ENCODE data around the gene PRKAR1A. TPM values are rescaled to one million over a fixed set of nuclear protein-coding genes. Genes with fewer than 3 reads are reported as not detected.

PRKAR1A gene
- total RNA-seq, 1 donor from 2014 or later, result 389 TPM

DNA sequence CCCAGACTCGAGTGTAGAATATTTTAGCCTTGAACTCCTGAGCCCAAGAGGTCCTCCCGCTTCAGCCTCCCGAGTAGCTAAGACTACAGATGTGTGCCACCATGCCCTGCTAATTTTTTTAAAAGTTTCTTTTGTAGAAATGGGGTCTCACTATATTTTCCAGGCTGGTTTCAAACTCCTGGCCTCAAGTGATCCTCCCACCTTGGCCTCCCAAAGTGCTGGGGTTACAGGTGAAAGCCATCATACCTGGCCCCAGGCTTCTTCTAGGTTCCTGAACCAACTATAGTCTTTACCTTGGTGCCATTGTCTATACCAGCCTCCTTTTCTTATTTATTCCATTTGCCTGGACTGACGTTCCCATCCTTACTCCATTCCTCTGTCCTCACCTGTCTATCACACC lies 17.1 kb upstream of the PRKAR1A start:
- no peaks in the 10 kb centered on the region for H3K9me3 ChIP-seq
- H3K4me1 ChIP-seq, result peaks cover 42% of the 10 kb centered on the region
- ATAC-seq (no peak), DNase-seq (no peak)
- no peak overlapping the region for H3K27ac ChIP-seq
- H3K27me3 ChIP-seq, result no peaks in the 10 kb centered on the region
- TF ChIP-seq, protein P1, sequence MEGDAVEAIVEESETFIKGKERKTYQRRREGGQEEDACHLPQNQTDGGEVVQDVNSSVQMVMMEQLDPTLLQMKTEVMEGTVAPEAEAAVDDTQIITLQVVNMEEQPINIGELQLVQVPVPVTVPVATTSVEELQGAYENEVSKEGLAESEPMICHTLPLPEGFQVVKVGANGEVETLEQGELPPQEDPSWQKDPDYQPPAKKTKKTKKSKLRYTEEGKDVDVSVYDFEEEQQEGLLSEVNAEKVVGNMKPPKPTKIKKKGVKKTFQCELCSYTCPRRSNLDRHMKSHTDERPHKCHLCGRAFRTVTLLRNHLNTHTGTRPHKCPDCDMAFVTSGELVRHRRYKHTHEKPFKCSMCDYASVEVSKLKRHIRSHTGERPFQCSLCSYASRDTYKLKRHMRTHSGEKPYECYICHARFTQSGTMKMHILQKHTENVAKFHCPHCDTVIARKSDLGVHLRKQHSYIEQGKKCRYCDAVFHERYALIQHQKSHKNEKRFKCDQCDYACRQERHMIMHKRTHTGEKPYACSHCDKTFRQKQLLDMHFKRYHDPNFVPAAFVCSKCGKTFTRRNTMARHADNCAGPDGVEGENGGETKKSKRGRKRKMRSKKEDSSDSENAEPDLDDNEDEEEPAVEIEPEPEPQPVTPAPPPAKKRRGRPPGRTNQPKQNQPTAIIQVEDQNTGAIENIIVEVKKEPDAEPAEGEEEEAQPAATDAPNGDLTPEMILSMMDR (IDR thresholded peaks at IDR 0.05), result no peak
- H3K36me3 ChIP-seq, result no peaks in the 10 kb centered on the region
- no peak overlapping the region for H3K4me3 ChIP-seq
- intact Hi-C loops (cut with DNase I), result no loop called here

DNA sequence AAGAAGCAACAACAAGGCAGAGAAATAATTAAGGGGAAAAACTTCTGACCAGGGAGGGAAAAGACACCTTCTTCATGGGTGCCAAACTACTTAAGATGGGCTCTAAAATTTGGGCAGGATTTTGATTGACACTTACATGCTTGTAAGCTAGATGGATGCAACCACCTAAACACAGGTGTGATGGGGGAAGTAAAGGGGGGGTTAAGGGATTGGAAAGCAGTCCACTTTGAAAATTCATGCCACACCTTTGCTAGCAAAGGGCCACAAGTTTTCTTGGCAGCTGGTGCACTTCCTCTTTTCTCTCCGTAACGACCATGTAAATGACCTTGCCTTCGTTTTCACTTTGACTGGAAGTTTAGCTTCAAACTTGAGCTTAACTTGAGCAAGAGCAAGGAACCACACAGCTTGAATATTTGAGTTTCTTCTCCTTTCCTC lies 14.3 kb upstream of the PRKAR1A start:
- ATAC-seq (peak; percentile 73), DNase-seq (no peak)
- Histone ChIP-seq H3K4me3 (no peak overlapping the region), H3K36me3 (no peaks in the 10 kb centered on the region), H3K27me3 (no peaks in the 10 kb centered on the region), H3K9me3 (no peaks in the 10 kb centered on the region), H3K4me1 (peaks cover 29% of the 10 kb centered on the region), H3K27ac (peak overlapping the region; percentile 77)
- TF ChIP-seq, protein P1 (IDR thresholded peaks at IDR 0.05), result no peak
- intact Hi-C loops (cut with DNase I), result no loop called here

DNA sequence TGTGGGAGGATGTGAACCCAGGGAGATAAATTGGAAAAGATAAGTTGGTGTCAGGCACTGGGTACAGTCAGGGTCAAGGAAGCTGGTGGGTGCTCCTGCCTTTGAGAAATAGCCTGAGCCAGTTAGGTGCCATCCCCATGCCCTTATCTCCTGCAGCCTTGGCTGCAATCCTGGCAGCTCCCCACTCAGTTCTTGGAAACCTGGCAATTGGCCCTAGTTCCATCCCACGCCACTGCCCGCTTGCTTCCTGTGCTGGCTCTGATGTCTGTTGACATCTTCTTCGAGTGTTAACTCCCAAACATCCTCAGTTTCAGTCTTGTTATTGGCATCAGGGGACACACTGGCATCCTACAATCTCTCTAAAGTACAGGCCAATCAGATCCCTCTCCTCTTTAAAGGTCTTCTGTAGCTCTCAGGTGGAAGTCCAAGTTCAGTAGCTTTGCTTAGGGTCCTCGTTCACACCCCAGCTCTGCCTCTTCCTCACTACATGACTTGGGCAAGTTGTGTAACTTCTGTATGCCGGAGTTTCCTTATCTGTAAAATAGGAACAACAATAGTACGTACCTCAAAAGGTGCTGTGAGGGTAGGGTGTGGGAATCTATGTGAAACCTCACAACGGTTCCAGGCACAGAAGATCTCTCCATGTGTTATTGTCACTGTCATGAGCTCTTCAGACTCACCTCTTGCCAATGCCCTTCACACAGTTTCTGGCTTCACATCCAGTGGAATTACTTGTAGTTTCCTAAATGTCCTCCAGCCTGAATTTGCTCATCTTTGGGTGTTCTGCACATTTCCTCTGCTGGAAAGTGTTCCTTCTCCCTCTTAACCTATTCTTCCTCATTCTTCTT lies 13.5 kb upstream of the PRKAR1A start:
- TF ChIP-seq, protein P1 (IDR thresholded peaks at IDR 0.05), result no peak
- peak; percentile 80 for ATAC-seq
- peak; percentile 77 for DNase-seq

DNA sequence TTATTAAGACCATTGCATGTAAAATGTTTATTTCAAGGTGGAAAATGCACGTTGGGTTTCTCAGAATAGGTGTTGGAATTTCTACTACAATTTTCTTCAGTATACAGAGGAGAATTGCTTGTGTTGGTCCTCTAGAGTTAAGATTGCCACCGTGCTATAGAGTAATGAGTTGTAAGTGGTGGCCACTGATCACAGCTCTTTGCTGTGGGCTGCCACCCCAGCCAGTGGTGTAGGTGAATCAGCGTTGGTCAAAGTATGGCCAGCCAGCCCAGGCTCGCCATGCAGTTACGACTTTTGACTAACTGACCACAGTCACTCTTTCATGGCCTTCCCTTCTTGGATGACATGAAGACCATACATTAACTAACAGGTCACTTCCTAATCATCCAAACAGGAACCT lies 12.6 kb upstream of the PRKAR1A start:
- Histone ChIP-seq H3K27ac (no peak overlapping the region), H3K9me3 (no peaks in the 10 kb centered on the region), H3K36me3 (no peaks in the 10 kb centered on the region), H3K4me3 (no peak overlapping the region), H3K27me3 (no peaks in the 10 kb centered on the region), H3K4me1 (peaks cover 19% of the 10 kb centered on the region)
- TF ChIP-seq, protein P1 (IDR thresholded peaks at IDR 0.05), result no peak
- DNase-seq (no peak), ATAC-seq (no peak)
- intact Hi-C loops (cut with DNase I), result no loop called here

More for the DNA sequence above, 13.5 kb upstream of the PRKAR1A start:
- Histone ChIP-seq H3K4me1 (peaks cover 21% of the 10 kb centered on the region), H3K4me3 (no peak overlapping the region), H3K27ac (peak overlapping the region; percentile 77), H3K27me3 (no peaks in the 10 kb centered on the region), H3K36me3 (no peaks in the 10 kb centered on the region), H3K9me3 (no peaks in the 10 kb centered on the region)
- intact Hi-C loops (cut with DNase I), result no loop called here

DNA sequence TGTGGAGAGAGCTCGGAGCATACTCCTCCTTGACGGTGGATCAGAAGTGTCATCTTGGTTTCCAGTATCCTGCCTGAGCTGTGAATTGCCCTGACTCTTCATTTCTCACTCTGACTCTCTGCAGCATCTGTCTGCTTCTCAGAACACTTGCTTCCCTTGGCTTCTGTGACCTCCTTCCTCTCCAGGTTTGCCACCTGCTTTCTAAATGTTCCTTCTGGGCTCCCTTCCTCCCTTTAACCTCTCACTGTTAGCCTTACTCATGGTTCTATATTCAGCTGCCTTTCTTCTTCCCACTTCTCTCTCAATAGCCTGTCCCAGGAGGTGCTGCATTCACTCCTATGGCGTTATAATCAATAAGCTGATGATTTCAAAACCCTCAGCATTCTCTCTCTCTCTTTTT lies 11.2 kb upstream of the PRKAR1A start:
- Histone ChIP-seq H3K36me3 (no peaks in the 10 kb centered on the region), H3K4me3 (no peak overlapping the region), H3K4me1 (peaks cover 19% of the 10 kb centered on the region), H3K27me3 (no peaks in the 10 kb centered on the region), H3K9me3 (no peaks in the 10 kb centered on the region), H3K27ac (no peak overlapping the region)
- ATAC-seq, result no peak
- intact Hi-C loops (cut with DNase I), result no loop called here
- TF ChIP-seq, protein P1 (IDR thresholded peaks at IDR 0.05), result no peak
- DNase-seq, result no peak
